ENCODE measurements around the gene CCNA1.

Gene CCNA1

DNA sequence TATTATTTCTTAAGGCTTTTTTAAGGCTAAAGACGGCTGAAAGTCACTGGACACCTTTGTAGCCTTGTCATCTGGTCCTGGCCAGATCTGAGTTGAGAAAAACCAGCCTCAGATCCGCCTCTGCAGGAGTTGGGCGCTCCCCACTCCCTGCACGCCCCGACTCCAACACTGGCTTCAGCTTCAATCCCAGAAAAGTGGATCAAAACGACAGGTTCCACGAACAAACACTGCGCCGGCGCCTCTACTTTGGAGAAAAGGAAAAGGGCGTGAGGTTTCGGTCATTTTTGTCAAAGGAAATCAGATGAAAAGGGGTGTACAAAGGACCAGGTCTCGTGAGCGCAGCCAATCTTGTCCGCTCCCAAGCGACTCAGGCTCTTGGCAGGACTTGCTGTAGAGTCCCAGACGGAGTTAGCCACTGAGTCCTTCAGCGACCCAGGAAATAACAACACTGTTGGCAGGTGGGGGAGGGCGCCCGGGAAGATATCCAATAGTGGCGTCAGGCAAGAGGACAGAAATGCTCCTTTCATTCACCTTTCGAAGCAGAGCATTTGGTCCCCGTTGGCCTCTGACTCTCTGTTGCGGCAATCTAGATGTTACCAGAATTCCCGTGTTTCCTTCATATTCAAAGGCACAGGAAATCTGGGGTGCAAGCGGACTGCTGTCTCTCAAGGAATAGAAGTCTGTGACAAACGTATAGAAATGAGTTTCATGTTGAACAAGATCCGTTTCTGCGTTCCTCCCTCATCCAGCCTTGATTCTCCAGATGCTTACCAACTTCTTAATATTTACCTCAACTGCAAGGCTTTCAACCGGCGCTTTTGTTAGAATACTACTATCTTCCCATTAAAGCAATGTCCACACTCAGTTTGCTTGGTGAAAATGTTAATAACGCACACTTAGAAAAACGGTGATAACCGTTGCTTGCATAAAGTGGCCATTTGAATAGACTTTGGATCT is 1.8 kb upstream of the CCNA1 start:
- WGBS (ENCODE audit: extremely low coverage, insufficient coverage, insufficient read length), result no CpG with 5 or more reads among the region's 34 CpGs
- peaks cover 9 to 10% of the 10 kb centered on the region in 2 experiments for H3K4me1 ChIP-seq (ENCODE audit: control insufficient read depth in 1 of 2, insufficient read depth in 2 of 2, low read length in 2 of 2)
- H2BK120ac ChIP-seq (ENCODE audit: insufficient read depth, low read length, poor library complexity), result no peak overlapping the region
- no peak overlapping the region for H2BK5ac ChIP-seq (ENCODE audit: low read depth, low read length, poor library complexity)
- no peak overlapping the region for H4K91ac ChIP-seq (ENCODE audit: low read depth, low read length)
- no peak overlapping the region for H4K8ac ChIP-seq (ENCODE audit: low read depth, low read length)
- H3K27ac ChIP-seq (ENCODE audit: low read depth, low read length), result no peak overlapping the region
- no peak overlapping the region for H3K4me3 ChIP-seq (ENCODE audit: low read depth, low read length)
- no peak overlapping the region for H2AFZ ChIP-seq (ENCODE audit: insufficient read depth, low read length, poor library complexity)
- H3K79me1 ChIP-seq (ENCODE audit: low read length), result no peaks in the 10 kb centered on the region
- no peak overlapping the region for H2AK5ac ChIP-seq (ENCODE audit: low read length)
- H3K9me3 ChIP-seq (ENCODE audit: insufficient read depth, low read depth, low read length), result peaks cover 3% of the 10 kb centered on the region
- H3K23ac ChIP-seq (ENCODE audit: low read length), result no peak overlapping the region
- no peak overlapping the region for H4K12ac ChIP-seq (ENCODE audit: low read depth, low read length)
- no peak overlapping the region for H3K9ac ChIP-seq (ENCODE audit: low read length)
- H3K36me3 ChIP-seq (ENCODE audit: control insufficient read depth in 1 of 2, insufficient read depth in 2 of 2, low read length in 2 of 2), result no peaks in the 10 kb centered on the region
- H3K14ac ChIP-seq (ENCODE audit: low read length), result no peak overlapping the region
- no peak overlapping the region for H3K18ac ChIP-seq (ENCODE audit: low read length)
- H3K4me2 ChIP-seq (ENCODE audit: low read length), result peak overlapping the region; percentile 33
- H3K4ac ChIP-seq (ENCODE audit: low read depth, low read length), result no peak overlapping the region
- H2BK12ac ChIP-seq (ENCODE audit: low read length), result no peak overlapping the region
- DNase-seq, result no peak
- H3K79me2 ChIP-seq (ENCODE audit: control insufficient read depth, insufficient read depth, low read length, poor library complexity), result peaks cover 4% of the 10 kb centered on the region
- peaks cover 38% of the 10 kb centered on the region for H3K27me3 ChIP-seq (ENCODE audit: insufficient read depth, low read length)

DNA sequence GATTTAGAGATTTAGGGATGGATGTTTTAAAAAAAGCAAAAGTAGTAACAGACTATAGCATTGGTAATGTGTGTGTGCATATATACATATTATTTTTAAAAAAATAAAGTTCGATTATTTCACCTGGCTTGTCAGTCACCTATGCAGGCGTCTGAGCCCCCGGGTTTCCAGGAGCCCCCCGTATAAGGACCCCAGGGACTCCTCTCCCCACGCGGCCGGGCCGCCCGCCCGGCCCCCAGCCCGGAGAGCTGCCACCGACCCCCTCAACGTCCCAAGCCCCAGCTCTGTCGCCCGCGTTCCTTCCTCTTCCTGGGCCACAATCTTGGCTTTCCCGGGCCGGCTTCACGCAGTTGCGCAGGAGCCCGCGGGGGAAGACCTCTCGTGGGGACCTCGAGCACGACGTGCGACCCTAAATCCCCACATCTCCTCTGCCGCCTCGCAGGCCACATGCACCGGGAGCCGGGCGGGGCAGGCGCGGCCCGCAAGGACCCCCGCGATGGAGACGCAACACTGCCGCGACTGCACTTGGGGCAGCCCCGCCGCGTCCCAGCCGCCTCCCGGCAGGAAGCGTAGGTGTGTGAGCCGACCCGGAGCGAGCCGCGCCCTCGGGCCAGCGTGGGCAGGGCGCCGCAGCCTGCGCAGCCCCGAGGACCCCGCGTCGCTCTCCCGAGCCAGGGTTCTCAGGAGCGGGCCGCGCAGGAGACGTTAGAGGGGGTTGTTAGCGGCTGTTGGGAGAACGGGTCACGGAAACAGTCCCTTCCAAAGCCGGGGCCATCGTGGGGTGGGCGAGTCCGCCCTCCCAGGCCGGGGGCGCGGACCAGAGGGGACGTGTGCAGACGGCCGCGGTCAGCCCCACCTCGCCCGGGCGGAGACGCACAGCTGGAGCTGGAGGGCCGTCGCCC is 840 bp upstream of the CCNA1 start:
- Histone ChIP-seq H4K8ac (ENCODE audit: low read depth, low read length) (no peak overlapping the region), H3K79me1 (ENCODE audit: low read length) (no peaks in the 10 kb centered on the region), H3K9ac (ENCODE audit: low read length) (no peak overlapping the region), H2BK12ac (ENCODE audit: low read length) (no peak overlapping the region), H3K14ac (ENCODE audit: low read length) (no peak overlapping the region), H3K36me3 (ENCODE audit: control insufficient read depth in 1 of 2, insufficient read depth in 2 of 2, low read length in 2 of 2) (no peaks in the 10 kb centered on the region), H3K27ac (ENCODE audit: low read depth, low read length) (no peak overlapping the region), H2AFZ (ENCODE audit: insufficient read depth, low read length, poor library complexity) (peak overlapping the region; percentile 72), H3K23ac (ENCODE audit: low read length) (no peak overlapping the region), H3K4me2 (ENCODE audit: low read length) (peak overlapping the region; percentile 96), H3K18ac (ENCODE audit: low read length) (no peak overlapping the region), H4K12ac (ENCODE audit: low read depth, low read length) (no peak overlapping the region), H2BK5ac (ENCODE audit: low read depth, low read length, poor library complexity) (no peak overlapping the region), H3K9me3 (ENCODE audit: insufficient read depth, low read depth, low read length) (peaks cover 3% of the 10 kb centered on the region), H3K4me1 (ENCODE audit: control insufficient read depth in 1 of 2, insufficient read depth in 2 of 2, low read length in 2 of 2) (peaks cover 9 to 10% of the 10 kb centered on the region in 2 experiments), H2AK5ac (ENCODE audit: low read length) (no peak overlapping the region), H4K91ac (ENCODE audit: low read depth, low read length) (no peak overlapping the region), H2BK120ac (ENCODE audit: insufficient read depth, low read length, poor library complexity) (no peak overlapping the region), H3K4me3 (ENCODE audit: low read depth, low read length) (peak overlapping the region; percentile 78), H3K27me3 (ENCODE audit: insufficient read depth, low read length) (peaks cover 38% of the 10 kb centered on the region), H3K79me2 (ENCODE audit: control insufficient read depth, insufficient read depth, low read length, poor library complexity) (peaks cover 4% of the 10 kb centered on the region), H3K4ac (ENCODE audit: low read depth, low read length) (no peak overlapping the region)
- no CpG with 5 or more reads among the region's 85 CpGs for WGBS (ENCODE audit: extremely low coverage, insufficient coverage, insufficient read length)
- DNase-seq, result peak in 1 of 2 donors; percentile 35

DNA sequence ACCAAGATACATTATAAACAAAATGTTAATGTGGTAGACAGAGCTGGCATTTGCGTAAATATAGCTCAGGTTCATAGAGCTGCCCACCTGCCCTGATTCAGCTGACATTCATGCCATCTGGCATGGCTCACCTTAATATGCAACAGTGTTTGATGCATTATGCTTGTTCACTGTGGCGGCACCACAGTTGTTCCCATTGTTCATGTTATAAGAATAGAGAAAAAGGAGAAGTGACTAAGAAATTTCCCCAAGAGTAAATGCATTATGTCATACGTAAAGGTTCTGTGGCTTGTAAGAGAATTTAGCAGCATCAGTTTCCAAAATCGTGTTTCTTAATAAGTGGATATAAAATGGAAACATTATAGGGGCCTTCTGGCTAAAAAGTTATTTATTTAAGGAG is 4.5 kb downstream of the CCNA1 start:
- WGBS (ENCODE audit: extremely low coverage, insufficient coverage, insufficient read length), result no CpG with 5 or more reads among the region's 4 CpGs
- H3K9ac ChIP-seq (ENCODE audit: low read length), result no peak overlapping the region

DNA sequence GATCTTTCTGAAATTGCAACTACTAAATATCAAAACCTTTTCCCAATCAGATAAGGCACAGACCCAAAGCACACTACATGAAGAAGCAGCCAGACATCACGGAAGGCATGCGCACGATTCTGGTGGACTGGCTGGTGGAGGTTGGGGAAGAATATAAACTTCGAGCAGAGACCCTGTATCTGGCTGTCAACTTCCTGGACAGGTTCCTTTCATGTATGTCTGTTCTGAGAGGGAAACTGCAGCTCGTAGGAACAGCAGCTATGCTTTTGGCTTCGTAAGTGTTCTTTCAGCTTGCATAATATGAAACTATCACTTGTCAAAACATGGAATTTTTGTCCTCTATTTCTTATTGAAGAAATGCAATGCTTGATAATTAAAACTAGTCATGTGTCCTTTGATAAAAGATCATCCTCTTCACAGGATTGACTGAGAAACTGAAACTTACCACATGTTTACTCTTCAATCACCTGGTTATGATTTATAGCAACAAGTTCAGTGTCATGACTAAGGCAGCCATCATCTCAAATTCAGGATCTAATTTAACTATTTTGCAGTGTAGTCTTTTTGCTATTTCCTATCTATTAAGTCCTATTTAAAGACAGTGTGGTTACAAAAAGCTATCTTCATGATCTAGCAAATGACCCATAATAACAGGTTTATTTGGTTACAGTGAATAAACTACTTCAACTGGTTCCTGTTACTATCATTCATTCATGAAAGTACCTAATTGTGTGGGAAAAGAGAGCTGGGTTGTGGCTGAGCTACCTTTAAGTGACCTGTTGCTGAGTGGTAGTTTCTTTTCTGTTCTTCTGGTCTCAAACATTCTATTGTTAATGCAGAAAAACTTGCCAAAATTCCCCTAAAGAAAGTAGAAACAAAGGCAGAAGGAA is 6.5 kb downstream of the CCNA1 start:
- no peak overlapping the region for H2AFZ ChIP-seq (ENCODE audit: insufficient read depth, low read length, poor library complexity)
- no peak overlapping the region for H2BK12ac ChIP-seq (ENCODE audit: low read length)
- no peak overlapping the region for H2AK5ac ChIP-seq (ENCODE audit: low read length)
- no peak overlapping the region for H4K12ac ChIP-seq (ENCODE audit: low read depth, low read length)
- no peak for DNase-seq
- H3K36me3 ChIP-seq (ENCODE audit: control insufficient read depth in 1 of 2, insufficient read depth in 2 of 2, low read length in 2 of 2), result no peaks in the 10 kb centered on the region
- H3K27me3 ChIP-seq (ENCODE audit: insufficient read depth, low read length), result peaks cover 1% of the 10 kb centered on the region
- no peak overlapping the region for H3K27ac ChIP-seq (ENCODE audit: low read depth, low read length)
- H3K4me2 ChIP-seq (ENCODE audit: low read length), result no peak overlapping the region
- no peak overlapping the region for H3K14ac ChIP-seq (ENCODE audit: low read length)
- H3K79me1 ChIP-seq (ENCODE audit: low read length), result no peaks in the 10 kb centered on the region
- H2BK5ac ChIP-seq (ENCODE audit: low read depth, low read length, poor library complexity), result no peak overlapping the region
- no peak overlapping the region for H3K18ac ChIP-seq (ENCODE audit: low read length)
- no peak overlapping the region for H3K9ac ChIP-seq (ENCODE audit: low read length)
- H3K4me3 ChIP-seq (ENCODE audit: low read depth, low read length), result no peak overlapping the region
- H3K4ac ChIP-seq (ENCODE audit: low read depth, low read length), result no peak overlapping the region
- no peak overlapping the region for H2BK120ac ChIP-seq (ENCODE audit: insufficient read depth, low read length, poor library complexity)
- no peak overlapping the region for H3K23ac ChIP-seq (ENCODE audit: low read length)
- H4K91ac ChIP-seq (ENCODE audit: low read depth, low read length), result no peak overlapping the region
- no peaks in the 10 kb centered on the region for H3K9me3 ChIP-seq (ENCODE audit: insufficient read depth, low read depth, low read length)
- H4K8ac ChIP-seq (ENCODE audit: low read depth, low read length), result no peak overlapping the region
- no CpG with 5 or more reads among the region's 6 CpGs for WGBS (ENCODE audit: extremely low coverage, insufficient coverage, insufficient read length)
- no peaks in the 10 kb centered on the region for H3K79me2 ChIP-seq (ENCODE audit: control insufficient read depth, insufficient read depth, low read length, poor library complexity)
- H3K4me1 ChIP-seq (ENCODE audit: control insufficient read depth in 1 of 2, insufficient read depth in 2 of 2, low read length in 2 of 2), result no peaks in the 10 kb centered on the region

More for the DNA sequence above, 4.5 kb downstream of the CCNA1 start:
- peaks cover 3% of the 10 kb centered on the region for H3K9me3 ChIP-seq (ENCODE audit: insufficient read depth, low read depth, low read length)
- H4K91ac ChIP-seq (ENCODE audit: low read depth, low read length), result no peak overlapping the region
- no peak for DNase-seq
- H4K8ac ChIP-seq (ENCODE audit: low read depth, low read length), result no peak overlapping the region
- no peak overlapping the region for H2AFZ ChIP-seq (ENCODE audit: insufficient read depth, low read length, poor library complexity)
- no peak overlapping the region for H3K18ac ChIP-seq (ENCODE audit: low read length)
- no peak overlapping the region for H3K4ac ChIP-seq (ENCODE audit: low read depth, low read length)
- no peak overlapping the region for H3K23ac ChIP-seq (ENCODE audit: low read length)
- H4K12ac ChIP-seq (ENCODE audit: low read depth, low read length), result no peak overlapping the region
- H3K79me1 ChIP-seq (ENCODE audit: low read length), result no peaks in the 10 kb centered on the region
- no peak overlapping the region for H3K27ac ChIP-seq (ENCODE audit: low read depth, low read length)
- H3K4me1 ChIP-seq (ENCODE audit: control insufficient read depth in 1 of 2, insufficient read depth in 2 of 2, low read length in 2 of 2), result peaks cover 3 to 4% of the 10 kb centered on the region in 2 experiments
- H3K36me3 ChIP-seq (ENCODE audit: control insufficient read depth in 1 of 2, insufficient read depth in 2 of 2, low read length in 2 of 2), result no peaks in the 10 kb centered on the region
- no peak overlapping the region for H2BK12ac ChIP-seq (ENCODE audit: low read length)
- no peak overlapping the region for H3K4me3 ChIP-seq (ENCODE audit: low read depth, low read length)
- no peak overlapping the region for H3K14ac ChIP-seq (ENCODE audit: low read length)
- no peak overlapping the region for H2BK5ac ChIP-seq (ENCODE audit: low read depth, low read length, poor library complexity)
- H2AK5ac ChIP-seq (ENCODE audit: low read length), result no peak overlapping the region
- no peak overlapping the region for H2BK120ac ChIP-seq (ENCODE audit: insufficient read depth, low read length, poor library complexity)
- peaks cover under 1% of the 10 kb centered on the region for H3K79me2 ChIP-seq (ENCODE audit: control insufficient read depth, insufficient read depth, low read length, poor library complexity)
- H3K27me3 ChIP-seq (ENCODE audit: insufficient read depth, low read length), result peaks cover 15% of the 10 kb centered on the region
- H3K4me2 ChIP-seq (ENCODE audit: low read length), result no peak overlapping the region

Measured in trophoblast cell (in vitro differentiated cells and primary cell).